ENCODE data around the gene NOXA1. TPM values are rescaled to one million over a fixed set of nuclear protein-coding genes. Genes with fewer than 3 reads are reported as not detected.

NOXA1 gene
- total RNA-seq, 4 donors from 2014 or later, result 2.2 to 7.6 (median 4.0) TPM

DNA sequence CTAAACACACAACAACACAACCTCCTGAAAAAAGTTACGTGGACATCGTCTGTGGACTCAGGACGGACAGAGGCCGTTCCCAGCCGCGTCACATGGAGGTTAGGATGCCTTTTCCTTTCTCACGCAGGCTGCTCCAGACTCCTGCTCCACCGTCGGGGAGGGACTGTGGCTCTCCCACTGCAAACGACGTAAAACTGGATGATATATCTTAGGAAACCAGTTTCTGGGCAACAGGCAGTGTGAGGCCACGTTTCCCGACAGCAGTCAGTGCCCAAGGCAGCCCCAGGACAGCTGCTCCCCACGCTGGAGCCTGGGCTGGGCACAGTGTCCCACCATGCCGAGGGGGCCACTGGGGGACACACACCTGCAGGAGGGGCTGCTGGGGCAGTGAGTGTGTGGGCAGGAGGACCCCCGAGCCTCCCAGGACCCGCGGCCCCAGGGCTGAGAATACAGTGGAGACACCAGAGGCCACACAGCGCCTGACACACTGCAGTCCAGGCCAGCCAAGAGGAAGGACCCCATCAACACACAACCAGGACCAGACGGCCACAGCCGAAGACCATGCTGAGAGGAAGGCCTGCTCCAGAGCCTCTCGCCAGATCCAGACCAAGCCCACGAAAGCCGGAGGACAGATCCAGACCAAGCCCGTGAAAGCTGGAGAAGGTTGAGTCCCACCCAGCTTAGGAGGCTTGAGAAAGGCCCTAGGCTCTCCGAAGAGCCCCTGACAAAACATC lies 26.4 kb upstream of the NOXA1 start:
- no peak for DNase-seq (ENCODE audit: low spot score in 2 of 2)
- Histone ChIP-seq H3K27ac (no peak overlapping the region), H3K4me3 (no peak overlapping the region), H3K9me3 (no peaks in the 10 kb centered on the region), H3K27me3 (no peaks in the 10 kb centered on the region), H3K36me3 (peaks cover 25% of the 10 kb centered on the region), H3K4me1 (no peaks in the 10 kb centered on the region)
- 92% methylated on average over 12 of the region's 26 CpGs for WGBS
- TF ChIP-seq EP300 (IDR thresholded peaks at IDR 0.05) (no peak), POLR2AphosphoS5 (IDR thresholded peaks at IDR 0.05) (no peak), POLR2A (IDR thresholded peaks at IDR 0.05) (no peak)
- TF ChIP-seq, protein P1, sequence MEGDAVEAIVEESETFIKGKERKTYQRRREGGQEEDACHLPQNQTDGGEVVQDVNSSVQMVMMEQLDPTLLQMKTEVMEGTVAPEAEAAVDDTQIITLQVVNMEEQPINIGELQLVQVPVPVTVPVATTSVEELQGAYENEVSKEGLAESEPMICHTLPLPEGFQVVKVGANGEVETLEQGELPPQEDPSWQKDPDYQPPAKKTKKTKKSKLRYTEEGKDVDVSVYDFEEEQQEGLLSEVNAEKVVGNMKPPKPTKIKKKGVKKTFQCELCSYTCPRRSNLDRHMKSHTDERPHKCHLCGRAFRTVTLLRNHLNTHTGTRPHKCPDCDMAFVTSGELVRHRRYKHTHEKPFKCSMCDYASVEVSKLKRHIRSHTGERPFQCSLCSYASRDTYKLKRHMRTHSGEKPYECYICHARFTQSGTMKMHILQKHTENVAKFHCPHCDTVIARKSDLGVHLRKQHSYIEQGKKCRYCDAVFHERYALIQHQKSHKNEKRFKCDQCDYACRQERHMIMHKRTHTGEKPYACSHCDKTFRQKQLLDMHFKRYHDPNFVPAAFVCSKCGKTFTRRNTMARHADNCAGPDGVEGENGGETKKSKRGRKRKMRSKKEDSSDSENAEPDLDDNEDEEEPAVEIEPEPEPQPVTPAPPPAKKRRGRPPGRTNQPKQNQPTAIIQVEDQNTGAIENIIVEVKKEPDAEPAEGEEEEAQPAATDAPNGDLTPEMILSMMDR (IDR thresholded peaks at IDR 0.05), result no peak

DNA sequence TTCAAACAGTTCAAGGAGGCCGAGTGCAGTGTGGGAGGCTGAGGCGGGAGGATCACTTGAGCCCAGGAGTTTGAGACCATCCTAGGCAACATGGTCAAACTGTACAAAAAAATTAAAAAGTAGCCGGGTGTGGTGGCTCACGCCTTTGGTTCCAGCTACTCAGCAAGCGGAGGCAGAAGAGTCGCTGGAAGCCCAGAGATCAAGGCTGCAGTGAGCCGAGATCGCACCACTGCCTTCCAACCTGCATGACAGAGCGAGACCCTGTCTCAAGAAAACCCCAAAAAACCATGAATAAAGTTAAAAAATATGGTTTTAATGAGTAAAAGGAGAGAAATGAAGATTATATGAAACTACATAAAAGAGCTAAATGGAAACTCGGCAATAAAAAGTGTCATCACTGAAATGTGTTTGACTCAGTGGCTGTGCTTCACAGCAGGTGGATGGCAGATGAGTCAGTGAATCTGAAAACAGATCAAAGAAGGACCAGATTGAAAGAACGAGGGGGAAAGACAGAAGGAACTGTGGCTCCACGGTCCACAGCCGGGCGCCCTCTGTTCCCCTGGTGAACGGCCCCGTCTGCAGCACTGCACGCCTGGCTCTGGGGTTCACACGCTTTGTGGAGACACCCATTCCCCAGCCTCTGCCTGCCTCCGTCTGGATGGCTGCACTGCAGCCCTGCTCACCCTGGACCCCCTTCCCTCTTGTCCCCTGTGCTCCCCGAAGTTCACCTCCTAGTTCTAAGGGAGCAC lies 25.3 kb upstream of the NOXA1 start:
- Histone ChIP-seq H3K36me3 (peaks cover 16% of the 10 kb centered on the region), H3K4me3 (no peak overlapping the region), H3K4me1 (no peaks in the 10 kb centered on the region), H3K27ac (no peak overlapping the region), H3K27me3 (no peaks in the 10 kb centered on the region), H3K9me3 (no peaks in the 10 kb centered on the region)
- WGBS, result 85% methylated on average over 20 of the region's 20 CpGs
- TF ChIP-seq POLR2AphosphoS5 (IDR thresholded peaks at IDR 0.05) (no peak), POLR2A (IDR thresholded peaks at IDR 0.05) (no peak), EP300 (IDR thresholded peaks at IDR 0.05) (no peak)
- TF ChIP-seq, protein P1 (IDR thresholded peaks at IDR 0.05), result no peak
- DNase-seq (ENCODE audit: low spot score in 2 of 2), result no peak

DNA sequence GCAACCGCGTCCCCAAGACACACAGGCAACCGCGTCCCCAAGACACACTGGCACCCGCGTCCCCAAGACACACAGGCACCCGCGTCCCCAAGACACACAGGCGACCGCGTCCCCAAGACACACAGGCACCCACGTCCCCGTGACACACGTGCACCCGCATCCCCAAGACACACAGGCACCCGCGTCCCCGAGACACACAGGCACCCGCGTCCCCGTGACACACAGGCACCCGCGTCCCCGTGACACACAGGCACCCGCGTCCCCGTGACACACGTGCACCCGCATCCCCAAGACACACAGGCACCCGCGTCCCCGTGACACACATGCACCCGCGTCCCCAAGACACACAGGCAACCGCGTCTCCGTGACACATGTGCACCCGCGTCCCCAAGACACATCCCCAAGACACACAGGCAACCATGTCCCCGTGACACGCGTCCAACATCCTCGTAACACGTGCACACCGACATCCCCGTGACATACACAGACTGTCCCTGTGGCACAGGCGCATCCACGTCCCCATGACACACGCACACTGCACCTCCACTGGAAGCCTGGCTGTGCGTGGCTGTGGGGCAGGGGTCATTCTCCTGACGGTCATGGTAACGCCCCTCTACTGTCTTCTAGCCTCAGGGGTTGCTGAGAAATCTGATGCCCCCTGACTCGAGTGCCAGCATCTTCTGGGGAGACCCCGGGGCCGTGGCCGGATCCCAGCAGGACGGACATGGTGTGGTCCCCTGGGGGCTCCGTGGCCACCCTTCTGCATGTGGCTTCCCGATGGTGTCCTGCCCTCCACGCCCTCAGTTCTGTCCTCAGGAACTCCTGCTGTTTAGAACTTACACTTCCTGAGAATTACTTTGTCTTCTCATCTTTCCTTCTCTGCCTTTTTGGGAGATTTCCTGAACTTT lies 24.4 kb upstream of the NOXA1 start:
- peaks cover 7% of the 10 kb centered on the region for H3K36me3 ChIP-seq
- H3K27me3 ChIP-seq, result no peaks in the 10 kb centered on the region
- TF ChIP-seq EP300 (IDR thresholded peaks at IDR 0.05) (no peak), POLR2A (IDR thresholded peaks at IDR 0.05) (no peak), POLR2AphosphoS5 (IDR thresholded peaks at IDR 0.05) (no peak)
- TF ChIP-seq, protein P1 (IDR thresholded peaks at IDR 0.05), result no peak
- WGBS, result 95% methylated on average over 60 of the region's 60 CpGs
- H3K4me1 ChIP-seq, result no peaks in the 10 kb centered on the region
- DNase-seq (ENCODE audit: low spot score in 2 of 2), result no peak
- H3K4me3 ChIP-seq, result no peak overlapping the region
- no peaks in the 10 kb centered on the region for H3K9me3 ChIP-seq
- H3K27ac ChIP-seq, result no peak overlapping the region

DNA sequence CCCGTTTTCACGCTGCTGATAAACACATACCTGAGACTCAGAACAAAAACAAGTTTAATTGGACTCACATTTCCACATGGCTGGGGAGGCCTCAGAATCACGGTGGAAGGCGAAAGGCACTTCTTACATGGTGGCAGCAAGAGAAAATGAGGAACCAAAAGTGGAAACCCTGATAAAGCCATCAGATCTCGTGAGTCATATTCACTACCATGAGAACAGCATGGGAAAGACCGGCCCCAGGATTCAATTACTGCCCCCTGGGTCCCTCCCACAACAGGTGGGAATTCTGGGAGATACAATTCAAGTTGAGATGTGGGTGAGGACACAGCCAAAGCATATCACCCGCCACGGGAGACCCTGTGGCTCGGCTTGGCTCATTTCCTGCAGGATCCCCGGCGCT lies 20.4 kb upstream of the NOXA1 start:
- H3K4me1 ChIP-seq, result peaks cover 16% of the 10 kb centered on the region
- no peak overlapping the region for H3K27ac ChIP-seq
- no peaks in the 10 kb centered on the region for H3K9me3 ChIP-seq
- no peaks in the 10 kb centered on the region for H3K27me3 ChIP-seq
- WGBS, result 97% methylated on average over 6 of the region's 11 CpGs
- H3K4me3 ChIP-seq, result no peak overlapping the region
- TF ChIP-seq, protein P1 (IDR thresholded peaks at IDR 0.05), result no peak
- TF ChIP-seq POLR2A (IDR thresholded peaks at IDR 0.05) (no peak), POLR2AphosphoS5 (IDR thresholded peaks at IDR 0.05) (no peak), EP300 (IDR thresholded peaks at IDR 0.05) (no peak)
- no peak for DNase-seq (ENCODE audit: low spot score in 2 of 2)
- H3K36me3 ChIP-seq, result no peaks in the 10 kb centered on the region

All from suprapubic skin (tissue), 4 donors.